GM21526 (cell line): ENCODE results near the gene GRHL3.
A peak's percentile ranks its signal among the peaks of the same experiment; 100 is the strongest.

Experiments
- ATAC-seq: cut with Tn5 transposase; IDR thresholded peaks from one replicate; pipeline ENCODE4 v1.9.1; 2021; ENCODE audit warnings: moderate library complexity; ENCODE audit not compliant: unreplicated experiment, low FRiP score

GRHL3 gene

GRCh38 chr1:24391882-24392603 is 72.9 kb downstream of the GRHL3 start:
- peak; percentile 64 for ATAC-seq

DNA sequence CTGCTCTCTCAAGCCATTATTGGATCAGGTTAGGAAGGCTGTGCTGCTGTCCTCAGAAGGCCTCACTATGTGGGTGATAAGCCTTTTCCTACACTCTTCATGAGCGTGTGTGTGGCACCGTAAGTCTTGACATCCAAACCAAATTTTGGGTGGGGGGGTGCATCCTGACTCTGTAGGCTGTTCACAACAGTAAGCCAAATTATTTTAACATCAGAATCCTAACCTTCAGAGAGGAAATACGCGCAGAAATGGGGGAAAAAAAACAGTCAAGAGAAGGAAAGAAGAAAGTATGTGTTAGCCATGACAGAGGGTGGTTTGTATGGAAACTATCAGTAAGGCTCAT is 73.4 kb downstream of the GRHL3 start:
- ATAC-seq, result no peak

- ATAC-seq, result no peak
These were observed 74.0 kb downstream of the GRHL3 start for GRCh38 chr1:24392982-24393650.

GRCh38 chr1:24393892-24394291 is 74.7 kb downstream of the GRHL3 start:
- no peak for ATAC-seq

GRCh38 chr1:24400065-24400464 is 80.9 kb downstream of the GRHL3 start:
- ATAC-seq, result no peak

- ATAC-seq, result no peak
These were observed 84.6 kb downstream of the GRHL3 start for GRCh38 chr1:24403806-24404205.
